ENCODE data around the gene UBE2H.
A peak's percentile ranks its signal among the peaks of the same experiment; 100 is the strongest.
"Not testable (repeated sequence)": the region's sequence is repeated elsewhere in the genome, so short reads cannot be mapped to it uniquely, and the experiment has no call there.

UBE2H gene

DNA sequence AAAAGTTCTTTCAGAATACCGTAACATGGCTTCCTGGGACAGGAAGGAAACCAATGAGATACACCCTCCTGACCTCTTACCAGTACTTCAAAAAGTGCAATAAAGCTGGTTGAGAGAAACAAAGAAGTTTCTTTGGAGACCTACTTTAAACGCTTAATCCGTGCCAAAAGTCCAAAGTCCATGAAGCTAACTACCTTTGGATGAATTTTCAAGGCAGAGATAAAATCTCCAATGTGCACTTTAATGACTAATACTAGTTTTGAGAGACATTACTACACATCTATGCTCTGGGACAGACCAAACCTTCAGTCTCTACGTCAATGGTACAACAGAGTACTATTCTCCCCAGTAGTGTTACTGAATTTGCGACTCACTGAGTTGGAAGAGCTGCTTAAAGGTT, 46.1 kb downstream of the UBE2H start:
- DNase-seq (ENCODE audit: low read depth) = no peak
- H3K4me3 ChIP-seq (ENCODE audit: low read depth, low read length) = no peak overlapping the region
- TF ChIP-seq, protein P1, sequence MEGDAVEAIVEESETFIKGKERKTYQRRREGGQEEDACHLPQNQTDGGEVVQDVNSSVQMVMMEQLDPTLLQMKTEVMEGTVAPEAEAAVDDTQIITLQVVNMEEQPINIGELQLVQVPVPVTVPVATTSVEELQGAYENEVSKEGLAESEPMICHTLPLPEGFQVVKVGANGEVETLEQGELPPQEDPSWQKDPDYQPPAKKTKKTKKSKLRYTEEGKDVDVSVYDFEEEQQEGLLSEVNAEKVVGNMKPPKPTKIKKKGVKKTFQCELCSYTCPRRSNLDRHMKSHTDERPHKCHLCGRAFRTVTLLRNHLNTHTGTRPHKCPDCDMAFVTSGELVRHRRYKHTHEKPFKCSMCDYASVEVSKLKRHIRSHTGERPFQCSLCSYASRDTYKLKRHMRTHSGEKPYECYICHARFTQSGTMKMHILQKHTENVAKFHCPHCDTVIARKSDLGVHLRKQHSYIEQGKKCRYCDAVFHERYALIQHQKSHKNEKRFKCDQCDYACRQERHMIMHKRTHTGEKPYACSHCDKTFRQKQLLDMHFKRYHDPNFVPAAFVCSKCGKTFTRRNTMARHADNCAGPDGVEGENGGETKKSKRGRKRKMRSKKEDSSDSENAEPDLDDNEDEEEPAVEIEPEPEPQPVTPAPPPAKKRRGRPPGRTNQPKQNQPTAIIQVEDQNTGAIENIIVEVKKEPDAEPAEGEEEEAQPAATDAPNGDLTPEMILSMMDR (IDR thresholded peaks at IDR 0.05; ENCODE audit: insufficient read depth, low read depth, low read length, missing control alignments) = no peak

DNA sequence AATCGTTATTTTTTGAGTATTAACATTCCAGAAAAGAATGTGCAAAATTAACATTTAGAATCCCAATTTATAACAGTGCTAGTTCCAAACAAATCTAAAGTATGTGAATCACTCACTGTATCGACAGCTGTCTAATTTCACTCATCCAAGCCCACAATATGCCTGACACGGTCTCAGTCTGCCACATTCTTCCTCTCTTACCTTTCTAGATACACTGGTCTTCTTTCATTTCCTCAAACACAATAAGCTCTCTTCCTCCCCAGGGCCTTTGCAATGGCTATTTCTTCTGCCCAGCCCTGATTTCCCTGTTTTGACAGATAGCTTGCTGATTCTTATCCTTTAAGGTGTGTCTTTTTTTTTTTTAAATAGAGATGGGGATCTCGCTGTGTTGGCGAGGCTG, 48.8 kb downstream of the UBE2H start:
- peak; percentile 44 for DNase-seq (ENCODE audit: low read depth)
- TF ChIP-seq, protein P1 (IDR thresholded peaks at IDR 0.05; ENCODE audit: insufficient read depth, low read depth, low read length, missing control alignments) = no peak
- no peak overlapping the region for H3K4me3 ChIP-seq (ENCODE audit: low read depth, low read length)

- no peak overlapping the region for H3K4me3 ChIP-seq (ENCODE audit: low read depth, low read length)
- DNase-seq (ENCODE audit: low read depth) = no peak
- TF ChIP-seq, protein P1 (IDR thresholded peaks at IDR 0.05; ENCODE audit: insufficient read depth, low read depth, low read length, missing control alignments) = no peak
Measured at GRCh38 chr7:129902788-129903422, 49.9 kb downstream of the UBE2H start.

DNA sequence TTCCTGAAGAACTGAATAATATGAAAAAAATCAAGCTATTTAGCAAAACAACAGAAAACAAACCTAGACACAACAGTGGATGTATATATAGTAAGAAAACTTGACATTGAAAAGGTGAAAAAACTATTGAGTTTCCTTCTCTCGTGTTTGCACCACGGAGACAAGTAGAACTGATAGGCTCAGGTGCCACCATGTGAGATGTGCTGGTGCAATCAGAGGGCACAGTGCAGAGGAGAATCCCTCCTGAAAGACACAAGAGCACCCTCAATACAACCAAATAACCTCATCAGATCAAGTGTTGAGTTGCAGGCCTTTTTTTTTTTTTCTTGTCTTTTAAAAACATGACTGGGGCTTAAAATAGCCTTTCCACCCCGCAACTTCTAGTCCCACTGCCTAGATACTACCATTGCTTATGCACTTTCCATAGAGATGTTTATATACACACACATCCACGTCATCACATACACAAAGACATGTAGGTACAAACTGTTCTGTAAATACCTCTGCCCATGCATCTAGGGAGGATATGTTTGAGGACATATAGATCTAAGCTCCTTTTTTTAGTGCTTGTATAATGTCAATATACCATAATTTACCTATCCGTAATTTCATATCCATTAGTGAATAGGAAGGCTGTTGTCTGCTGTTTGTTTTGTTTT, 54.1 kb downstream of the UBE2H start:
- no peak overlapping the region for H3K4me3 ChIP-seq (ENCODE audit: low read depth, low read length)
- TF ChIP-seq, protein P1 (IDR thresholded peaks at IDR 0.05; ENCODE audit: insufficient read depth, low read depth, low read length, missing control alignments) = no peak
- no peak for DNase-seq (ENCODE audit: low read depth)

- TF ChIP-seq, protein P1 (IDR thresholded peaks at IDR 0.05; ENCODE audit: insufficient read depth, low read depth, low read length, missing control alignments) = no peak
- DNase-seq (ENCODE audit: low read depth) = no peak
- H3K4me3 ChIP-seq (ENCODE audit: low read depth, low read length) = no peak overlapping the region
Measured at GRCh38 chr7:129898007-129898406, 54.8 kb downstream of the UBE2H start.

- no peak for DNase-seq (ENCODE audit: low read depth)
- TF ChIP-seq, protein P1 (IDR thresholded peaks at IDR 0.05; ENCODE audit: insufficient read depth, low read depth, low read length, missing control alignments) = no peak
- no peak overlapping the region for H3K4me3 ChIP-seq (ENCODE audit: low read depth, low read length)
Measured at GRCh38 chr7:129896568-129897382, 56.0 kb downstream of the UBE2H start.

GRCh38 chr7:129894184-129894583, 58.6 kb downstream of the UBE2H start:
- DNase-seq (ENCODE audit: low read depth); H3K4me3 ChIP-seq (ENCODE audit: low read depth, low read length): not testable (repeated sequence)
